SH-SY5Y (cell line): ENCODE results near the gene ABTB2.

Experiments used
- GATA2 ChIP-seq: IDR thresholded peaks from 2 replicates; pipeline ENCODE4 v1.6.1; 2011; ENCODE audit warnings: mild to moderate bottlenecking, low read depth, low read length
- GATA3 ChIP-seq: IDR thresholded peaks from 2 replicates; pipeline ENCODE4 v1.6.1; 2011; ENCODE audit warnings: low read depth, mild to moderate bottlenecking, low read length, moderate library complexity

GRCh38 chr11:34275486-34275885 lies 82.3 kb downstream of the ABTB2 start:
- TF ChIP-seq GATA2 (no peak), GATA3 (no peak)
